GM12874 (cell line): ENCODE results near the gene PSG7.
A peak's percentile ranks its signal among the peaks of the same experiment; 100 is the strongest.
"Not testable (repeated sequence)": the region's sequence is repeated elsewhere in the genome, so short reads cannot be mapped to it uniquely, and the experiment has no call there.

Source experiments
- CTCF ChIP-seq: IDR thresholded peaks from 2 replicates; pipeline ENCODE4 v1.5.1; 2011; ENCODE audit warnings: low read depth, mild to moderate bottlenecking, control low read depth, low read length, moderate library complexity; ENCODE audit not compliant: insufficient read depth

The PSG7 gene

GRCh38 chr19:42937107-42937506, at the start of gene PSG7:
PSG7 (minus strand) TSS chr19:42937207; CDS start chr19:42937076, 131 bp downstream.
- TF ChIP-seq CTCF = not testable (repeated sequence)

GRCh38 chr19:42985588-42985987, 48.6 kb upstream of the PSG7 start:
- no peak for TF ChIP-seq CTCF

GRCh38 chr19:42965176-42965575, 28.2 kb upstream of the PSG7 start:
- no peak for TF ChIP-seq CTCF

- no peak for TF ChIP-seq CTCF
Observed at GRCh38 chr19:42961119-42961518, 24.1 kb upstream of the PSG7 start.

- TF ChIP-seq CTCF = 0 out of 2 replicates have a peak, but pooled peaks have one; percentile 2
Observed at GRCh38 chr19:42942187-42942789, 5.3 kb upstream of the PSG7 start.

GRCh38 chr19:42930214-42930613, 6.8 kb downstream of the PSG7 start:
- 0 out of 2 replicates have a peak, but pooled peaks have one; percentile 4 for TF ChIP-seq CTCF

- no peak for TF ChIP-seq CTCF
Observed at GRCh38 chr19:42928896-42929295, 8.1 kb downstream of the PSG7 start.
